SK-N-SH treated with all-trans-retinoic acid at 6 μM for 48 hours (cell line): ENCODE data around the gene RAD51B.

Source experiments
- ATAC-seq: fragments of 200-7000 bp; cut with Tn5 transposase; 3 replicates; pipeline ENCODE4 v1.9.1; 2020; ENCODE audit warnings: mild to moderate bottlenecking, moderate library complexity
- ARNTL ChIP-seq: fragments of 450-650 bp; formaldehyde crosslinking; IDR thresholded peaks from 2 replicates; pipeline ENCODE4 v1.5.0; 2020; ENCODE audit warnings: low read depth, mild to moderate bottlenecking, moderate library complexity, borderline replicate concordance
- BACH2 ChIP-seq: fragments of 250-450 bp; sonication (Bioruptor Pico); IDR thresholded peaks from 2 replicates; pipeline ENCODE4 v1.9.0; 2021; ENCODE audit warnings: mild to moderate bottlenecking, borderline replicate concordance
- CREB5 ChIP-seq: fragments of 250-450 bp; sonication (Bioruptor Pico); IDR thresholded peaks from 2 replicates; pipeline ENCODE4 v1.5.1; 2020; ENCODE audit warnings: low read depth, mild to moderate bottlenecking, moderate library complexity
- ESRRG ChIP-seq: fragments of 250-450 bp; sonication (Bioruptor Pico); IDR thresholded peaks from 2 replicates; pipeline ENCODE4 v1.6.1; 2021; ENCODE audit warnings: mild to moderate bottlenecking
- GLIS3 ChIP-seq: fragments of 250-450 bp; sonication (Bioruptor Pico); IDR thresholded peaks from 2 replicates; pipeline ENCODE4 v1.5.0; 2020; ENCODE audit warnings: mild to moderate bottlenecking, moderate library complexity
- ISL1 ChIP-seq: fragments of 250-450 bp; sonication (Bioruptor Pico); IDR thresholded peaks from 2 replicates; pipeline ENCODE4 v2.1.2; 2022; ENCODE audit warnings: mild to moderate bottlenecking, moderate library complexity
- OSR1 ChIP-seq: fragments of 250-450 bp; sonication (Bioruptor Pico); IDR thresholded peaks from 2 replicates; pipeline ENCODE4 v1.8.0; 2022; ENCODE audit warnings: moderate library complexity, mild to moderate bottlenecking, inconsistent platforms
- PATZ1 ChIP-seq: fragments of 250-450 bp; sonication (Bioruptor Pico); IDR thresholded peaks from 2 replicates; pipeline ENCODE4 v1.8.0; 2020; ENCODE audit warnings: mild to moderate bottlenecking, moderate library complexity, borderline replicate concordance
- POU6F1 ChIP-seq: fragments of 250-450 bp; sonication (Bioruptor Pico); IDR thresholded peaks from 2 replicates; pipeline ENCODE4 v1.8.0; 2021; ENCODE audit warnings: low read depth, mild to moderate bottlenecking, moderate library complexity, borderline replicate concordance
- PPARA ChIP-seq: fragments of 250-450 bp; sonication (Bioruptor Pico); IDR thresholded peaks from 2 replicates; pipeline ENCODE4 v1.5.0; 2020; ENCODE audit warnings: mild to moderate bottlenecking, borderline replicate concordance
- RARB ChIP-seq: fragments of 250-450 bp; sonication (Bioruptor Pico); IDR thresholded peaks from 2 replicates; pipeline ENCODE4 v1.8.0; 2021; ENCODE audit warnings: mild to moderate bottlenecking, moderate library complexity
- SNAI2 ChIP-seq: fragments of 250-450 bp; sonication (Bioruptor Pico); IDR thresholded peaks from 2 replicates; pipeline ENCODE4 v1.5.0; 2020; ENCODE audit warnings: mild to moderate bottlenecking, moderate library complexity
- TCF4 ChIP-seq: fragments of 250-450 bp; sonication (Bioruptor Pico); IDR thresholded peaks from 2 replicates; pipeline ENCODE4 v1.8.0; 2021; ENCODE audit warnings: mild to moderate bottlenecking, moderate library complexity, borderline replicate concordance
- TSHZ2 ChIP-seq: fragments of 250-450 bp; sonication (Bioruptor Pico); IDR thresholded peaks from 2 replicates; pipeline ENCODE4 v1.5.0; 2020; ENCODE audit warnings: mild to moderate bottlenecking, moderate library complexity
- ZC3H10 ChIP-seq: fragments of 250-450 bp; sonication (Bioruptor Pico); IDR thresholded peaks from 2 replicates; pipeline ENCODE4 v1.5.1; 2021; ENCODE audit warnings: mild to moderate bottlenecking, moderate library complexity
- ZFP3 ChIP-seq: fragments of 250-450 bp; sonication (Bioruptor Pico); IDR thresholded peaks from 2 replicates; pipeline ENCODE4 v1.5.0; 2020; ENCODE audit warnings: mild to moderate bottlenecking, moderate library complexity
- ZFP30 ChIP-seq: fragments of 450-650 bp; formaldehyde crosslinking; IDR thresholded peaks from 2 replicates; pipeline ENCODE4 v1.5.0; 2022; ENCODE audit warnings: mild to moderate bottlenecking, moderate library complexity
- ZNF70 ChIP-seq: fragments of 450-650 bp; formaldehyde crosslinking; IDR thresholded peaks from 2 replicates; pipeline ENCODE4 v1.5.0; 2020; ENCODE audit warnings: mild to moderate bottlenecking, moderate library complexity
- ZNF8 ChIP-seq: fragments of 450-650 bp; formaldehyde crosslinking; IDR thresholded peaks from 2 replicates; pipeline ENCODE4 v1.5.0; 2020; ENCODE audit warnings: mild to moderate bottlenecking, moderate library complexity

Gene RAD51B

GRCh38 chr14:68708343-68708742, 888.8 kb downstream of the RAD51B start:
- TF ChIP-seq PPARA (CRISPR knock-in tag) (no peak), ESRRG (CRISPR knock-in tag) (no peak), ISL1 (no peak), SNAI2 (CRISPR knock-in tag) (no peak), OSR1 (no peak), PATZ1 (CRISPR knock-in tag) (no peak), ZC3H10 (no peak), ZFP3 (no peak), POU6F1 (no peak), ZFP30 (CRISPR knock-in tag) (no peak), TCF4 (CRISPR knock-in tag) (no peak), ZNF70 (CRISPR knock-in tag) (no peak), BACH2 (CRISPR knock-in tag) (no peak)
- ATAC-seq = no peak

GRCh38 chr14:68709007-68709406, 889.4 kb downstream of the RAD51B start:
- no peak for ATAC-seq

More at GRCh38 chr14:68709007-68709406, 889.4 kb downstream of the RAD51B start:
- TF ChIP-seq PPARA (CRISPR knock-in tag) (no peak), SNAI2 (CRISPR knock-in tag) (no peak), TSHZ2 (CRISPR knock-in tag) (no peak), ZNF70 (CRISPR knock-in tag) (no peak), BACH2 (CRISPR knock-in tag) (no peak), ESRRG (CRISPR knock-in tag) (no peak), PATZ1 (CRISPR knock-in tag) (no peak), ZNF8 (no peak), GLIS3 (CRISPR knock-in tag) (no peak), CREB5 (CRISPR knock-in tag) (no peak), ARNTL (CRISPR knock-in tag) (no peak), POU6F1 (no peak), RARB (CRISPR knock-in tag) (no peak)
